Measurements from ENCODE around the gene PARD6G.

PARD6G gene

DNA sequence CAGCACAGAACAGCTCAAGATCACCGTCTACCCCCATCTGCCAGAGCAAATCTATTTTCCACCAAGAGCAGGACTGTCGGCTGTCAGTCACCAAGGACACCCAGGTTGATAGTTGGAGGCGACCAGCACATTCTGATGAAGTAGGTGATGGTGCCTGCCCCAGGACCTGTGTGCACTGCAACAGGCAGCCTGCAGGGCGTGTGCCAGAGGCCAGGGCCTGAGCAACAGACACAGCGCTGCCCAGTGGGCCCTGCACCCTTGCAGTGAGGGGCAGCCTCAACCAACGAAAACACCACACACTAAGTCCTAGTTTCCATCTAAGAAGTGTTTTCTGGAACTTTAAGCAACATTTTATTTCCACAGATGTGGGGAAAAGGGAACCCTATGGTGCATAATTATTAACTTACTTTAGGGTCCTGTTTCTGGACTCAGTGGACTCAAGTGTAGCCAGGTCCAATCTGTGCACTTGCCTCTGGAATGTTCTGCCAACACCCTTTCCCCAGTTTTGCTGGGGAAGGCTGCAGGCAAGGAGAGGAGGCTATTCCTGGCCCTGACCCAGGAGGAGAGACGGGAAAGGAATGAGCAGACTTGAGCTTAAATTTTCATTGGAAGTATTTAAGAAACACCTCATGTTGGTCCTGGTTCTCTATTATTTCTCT lies 76.8 kb downstream of the PARD6G start:
- DNase-seq = no peak

DNA sequence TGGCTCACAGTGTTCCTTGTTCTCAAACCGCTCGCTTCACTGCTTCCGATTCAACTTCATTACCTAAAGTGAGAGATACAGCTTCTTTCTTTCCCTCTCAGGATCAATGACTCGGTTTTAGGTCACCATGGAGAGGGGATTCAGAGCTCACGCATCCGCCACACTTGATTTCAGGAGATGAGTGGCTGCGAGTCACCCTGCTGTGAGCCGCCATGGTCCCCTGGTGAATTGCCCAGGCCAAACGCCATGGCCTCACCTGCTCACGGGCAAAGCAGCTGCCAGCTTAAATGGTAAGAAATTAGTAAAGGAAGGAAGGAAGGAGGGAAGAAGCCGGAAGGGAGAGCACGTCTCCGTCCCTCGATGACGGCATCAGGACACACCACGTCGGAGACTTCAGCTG lies 77.7 kb downstream of the PARD6G start:
- no peak for DNase-seq

DNA sequence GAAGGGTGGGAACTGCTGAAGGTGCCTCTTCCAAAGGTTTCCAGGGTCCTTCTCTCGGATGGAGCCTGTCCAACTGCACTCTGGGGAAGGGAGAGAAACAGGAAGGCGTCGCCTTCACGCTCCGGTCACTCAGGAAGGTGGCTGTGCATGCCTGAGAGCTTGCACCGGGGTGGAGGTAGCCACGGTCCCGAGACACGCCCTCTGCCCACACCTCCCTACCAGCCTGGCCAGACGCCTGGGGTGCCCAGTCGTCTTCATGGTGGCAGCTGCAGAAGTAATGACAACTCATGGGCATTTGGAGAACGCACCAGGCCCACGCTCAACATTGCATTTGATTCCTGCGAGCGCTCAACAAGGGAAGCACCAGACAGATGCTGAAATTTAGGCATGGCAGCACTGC lies 78.3 kb downstream of the PARD6G start:
- no peak for DNase-seq

DNA sequence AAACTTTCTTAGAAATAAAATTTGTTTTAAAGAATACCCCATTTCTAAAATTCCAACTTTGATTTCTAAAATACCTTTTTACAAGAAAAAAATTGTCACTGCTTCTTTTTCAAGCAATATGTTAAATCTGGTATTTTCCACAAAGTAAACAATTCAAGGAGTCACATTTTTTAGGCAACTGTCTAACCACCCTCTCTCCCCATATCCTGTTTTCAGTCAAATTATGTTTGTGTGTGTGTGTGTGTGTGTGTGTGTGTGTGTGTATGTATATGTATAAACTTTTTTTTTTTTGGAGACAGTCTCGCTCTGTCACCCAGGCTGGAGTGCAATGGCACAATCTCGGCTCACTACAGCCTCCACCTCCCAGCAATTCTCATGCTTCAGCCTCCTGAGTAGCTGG lies 79.0 kb downstream of the PARD6G start:
- no peak for DNase-seq

DNA sequence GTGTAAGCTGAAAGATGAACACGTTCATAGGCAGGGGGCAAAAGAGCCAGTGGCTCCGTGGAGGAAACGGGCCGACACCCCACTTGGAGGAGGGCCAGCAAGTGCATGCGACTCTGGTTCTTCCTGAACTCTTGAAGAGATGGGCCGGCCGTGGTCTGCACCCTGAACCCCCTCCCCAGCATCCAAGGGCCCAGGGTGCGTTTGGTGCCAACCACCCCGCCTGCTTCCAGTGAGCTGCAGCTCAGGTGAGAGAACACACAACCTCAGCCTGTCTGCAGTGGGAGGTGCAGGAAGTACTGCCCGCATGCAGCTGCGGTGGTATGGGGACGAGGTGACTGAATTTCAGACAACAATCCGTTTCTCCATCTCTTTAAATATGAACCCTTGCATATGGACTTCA lies 79.4 kb downstream of the PARD6G start:
- no peak for DNase-seq

DNA sequence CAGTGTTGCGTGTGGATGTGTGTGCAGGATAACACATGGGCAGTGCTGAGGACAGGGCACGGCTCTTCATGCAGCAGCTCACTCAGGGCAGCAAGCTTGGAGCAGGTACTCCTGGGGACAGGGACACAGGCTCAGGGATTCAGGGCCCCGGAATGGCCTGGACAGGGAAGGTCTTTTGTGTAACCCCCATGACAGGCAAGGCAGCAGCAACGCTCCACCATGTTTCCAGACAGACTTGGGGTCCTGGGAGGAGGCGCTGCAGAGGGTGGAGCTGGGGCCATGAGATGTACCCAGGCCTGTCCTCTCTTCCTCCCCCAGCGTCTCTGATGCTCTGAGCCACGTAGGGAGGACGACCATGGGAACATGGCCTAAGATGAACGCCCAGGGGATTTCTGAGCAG lies 80.0 kb downstream of the PARD6G start:
- no peak for DNase-seq

DNA sequence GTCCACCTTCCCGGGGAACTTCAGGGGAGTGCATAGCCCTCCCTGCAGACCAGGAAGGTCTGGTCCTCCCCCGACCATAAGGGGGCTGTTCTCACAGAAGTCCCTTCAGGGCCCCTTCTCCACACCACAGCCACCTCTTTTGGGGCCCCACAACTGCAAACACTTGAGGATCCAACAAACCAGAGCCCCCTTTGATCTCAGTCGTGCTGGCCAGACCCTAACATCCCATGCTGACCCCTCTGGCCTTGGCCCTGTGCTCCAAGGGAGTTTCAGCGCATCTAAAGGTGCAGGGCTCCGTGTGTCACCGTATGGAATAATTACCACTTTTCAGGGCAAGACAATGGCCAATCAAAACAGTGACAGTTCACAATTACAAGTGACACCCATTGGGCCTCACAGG lies 80.6 kb downstream of the PARD6G start:
- no peak for DNase-seq

DNA sequence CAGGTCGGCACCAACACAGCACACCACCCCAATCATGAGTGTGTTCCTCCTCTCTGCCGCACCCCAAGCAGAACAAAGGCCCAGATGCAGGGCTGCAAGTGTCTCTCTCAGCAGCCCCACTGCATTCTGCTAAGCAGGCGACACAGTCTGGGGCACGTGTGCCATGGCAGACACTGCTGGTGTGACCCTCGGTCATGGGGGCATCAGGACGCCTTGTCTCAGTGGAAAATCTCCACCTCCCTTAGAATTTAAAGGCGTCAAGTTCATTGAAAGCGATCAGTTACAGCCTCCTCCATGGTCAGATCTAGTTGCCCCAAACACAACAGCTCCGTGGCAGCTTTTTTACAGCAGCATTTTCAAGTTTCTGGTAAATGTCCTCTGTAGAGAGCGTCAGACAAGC lies 81.1 kb downstream of the PARD6G start:
- DNase-seq = no peak

DNA sequence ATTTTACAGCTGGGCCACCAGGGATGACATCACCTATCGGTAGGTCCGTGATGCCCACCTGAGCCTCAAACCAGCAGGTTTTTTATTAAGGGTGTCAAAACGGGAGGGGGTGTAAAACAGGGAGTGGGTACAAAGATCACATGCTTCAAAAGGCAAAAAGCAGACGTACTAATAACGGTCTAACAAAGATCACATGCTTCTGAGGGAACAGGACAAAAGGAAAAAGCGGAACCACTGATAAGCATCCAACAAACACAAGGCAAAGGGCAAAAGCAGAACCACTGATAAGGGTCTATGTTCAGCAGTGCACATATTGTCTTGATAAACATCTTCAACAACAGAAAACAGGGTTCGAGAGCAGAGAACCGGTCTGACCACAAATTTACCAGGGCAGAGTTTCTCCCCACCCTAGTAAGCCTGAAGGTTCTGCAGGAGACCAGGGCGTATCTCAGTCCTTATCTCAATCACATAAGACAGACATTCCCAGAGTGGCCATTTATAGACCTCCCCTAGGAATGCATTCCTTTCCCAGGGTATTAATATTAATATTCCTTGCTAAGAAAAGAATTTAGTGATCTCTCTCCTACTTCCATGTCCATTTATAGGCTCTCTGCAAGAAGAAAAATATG lies 82.5 kb downstream of the PARD6G start:
- DNase-seq = peak; percentile 27

DNA sequence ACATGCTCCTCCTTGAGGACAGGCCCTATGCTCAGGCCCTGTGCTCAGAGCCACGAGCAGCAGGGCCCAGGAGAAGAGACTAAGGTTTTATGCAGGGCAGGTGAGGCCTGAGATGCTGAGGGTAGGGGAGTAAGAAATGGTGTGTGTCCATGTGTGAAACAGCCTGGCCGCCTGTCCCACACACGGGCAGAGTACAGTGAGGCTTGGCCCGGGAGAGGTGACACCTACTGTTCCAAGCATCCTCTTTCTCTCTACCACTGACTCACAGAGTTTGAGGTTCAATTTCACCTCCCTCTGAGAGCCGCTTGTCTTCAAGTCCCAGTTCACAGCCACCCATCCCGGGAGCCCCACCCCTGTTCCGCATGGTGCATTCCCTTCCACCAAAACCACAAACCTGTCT lies 84.1 kb downstream of the PARD6G start:
- no peak for DNase-seq

DNA sequence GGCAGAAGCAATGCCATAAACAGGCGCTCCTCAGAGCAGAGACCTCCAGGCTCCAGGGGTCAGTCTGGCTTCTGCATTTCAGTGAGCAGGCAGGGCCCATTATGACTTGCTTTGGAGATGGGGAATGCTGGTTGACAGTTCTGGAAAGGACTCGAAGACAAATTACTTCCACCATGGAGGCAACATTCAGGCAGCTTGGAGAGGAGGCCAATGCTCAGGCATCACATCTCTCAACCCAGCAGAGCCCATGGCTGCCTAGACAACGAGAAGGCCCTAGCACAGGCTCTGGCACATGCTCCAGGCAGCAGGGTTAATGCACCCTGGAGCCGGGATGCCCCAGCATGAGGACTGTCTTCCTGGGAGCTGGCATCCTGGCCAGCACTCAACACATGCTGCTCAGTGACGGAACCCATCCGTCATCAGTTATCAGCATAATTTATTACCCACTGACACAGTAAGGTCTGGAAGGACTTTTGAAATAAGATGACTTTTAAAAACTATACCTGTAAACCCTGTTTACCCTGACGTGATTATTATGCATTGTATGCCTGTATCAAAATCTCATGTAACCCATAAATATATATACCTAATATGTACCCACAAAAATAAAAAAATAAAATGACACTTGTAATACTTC lies 85.4 kb downstream of the PARD6G start:
- DNase-seq = no peak

DNA sequence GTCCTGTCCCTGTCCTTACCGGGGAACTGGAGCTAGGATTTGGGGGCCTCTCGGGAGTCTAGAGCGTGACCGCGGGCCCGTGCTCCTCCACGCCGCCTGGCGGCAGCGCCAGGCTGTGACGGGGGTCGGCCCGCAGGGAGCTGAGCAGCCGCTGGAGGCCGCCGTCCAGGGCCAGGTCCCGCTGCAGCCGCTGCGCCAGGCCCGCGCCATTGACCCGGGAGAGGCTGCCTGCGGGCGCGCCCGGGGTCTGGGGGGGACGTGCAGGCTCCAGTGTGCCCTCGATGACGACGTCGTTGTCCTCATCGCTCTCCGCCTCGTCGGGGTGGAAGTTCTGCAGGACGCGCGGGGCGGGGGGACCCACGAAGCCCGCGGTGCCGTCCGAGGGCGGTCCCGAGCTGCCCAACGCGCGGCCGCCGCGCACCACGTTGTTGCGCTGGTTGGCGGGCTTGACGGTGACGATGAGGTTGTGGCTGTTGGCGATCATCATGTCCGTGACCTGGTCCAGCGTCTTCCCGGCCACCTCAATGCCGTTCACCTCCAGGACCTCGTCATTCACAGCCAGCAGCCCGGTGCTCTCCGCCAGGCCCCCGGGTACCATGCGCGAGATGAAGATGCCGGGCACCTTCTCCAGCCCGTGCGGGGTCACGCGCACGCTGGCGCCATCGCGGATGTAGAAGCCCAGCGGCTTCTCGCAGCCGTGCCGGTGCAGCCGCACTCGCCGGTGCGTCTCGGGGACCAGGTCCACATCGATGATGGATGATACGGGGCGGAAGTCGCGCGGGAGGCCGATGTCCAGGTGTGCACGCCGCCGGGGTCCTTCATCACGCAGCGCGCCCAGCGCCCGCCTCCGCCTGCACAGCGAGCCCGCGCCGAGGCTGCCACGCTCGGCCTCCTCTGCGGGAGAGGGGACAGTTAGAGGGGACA lies 87.3 kb downstream of the PARD6G start:
- DNase-seq = no peak

DNA sequence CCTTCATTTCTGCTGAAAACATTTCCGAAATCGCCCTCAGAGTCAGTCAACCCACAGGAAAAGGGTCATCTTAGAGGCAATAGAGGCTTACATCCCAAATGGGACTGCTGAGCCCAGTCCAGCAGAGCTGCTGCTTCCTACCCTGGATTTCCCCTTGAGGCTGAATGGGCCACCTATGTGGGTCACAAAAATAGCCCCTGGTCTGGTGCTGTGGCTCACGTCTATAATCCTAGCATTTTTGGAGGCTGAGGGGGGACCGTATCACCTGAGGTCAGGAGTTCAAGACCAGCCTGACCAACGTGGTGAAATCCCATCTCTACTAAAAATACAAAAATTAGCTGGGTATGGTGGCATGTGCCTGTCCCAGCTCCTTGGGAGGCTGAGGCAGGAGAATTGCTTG lies 88.9 kb downstream of the PARD6G start:
- no peak for DNase-seq

DNA sequence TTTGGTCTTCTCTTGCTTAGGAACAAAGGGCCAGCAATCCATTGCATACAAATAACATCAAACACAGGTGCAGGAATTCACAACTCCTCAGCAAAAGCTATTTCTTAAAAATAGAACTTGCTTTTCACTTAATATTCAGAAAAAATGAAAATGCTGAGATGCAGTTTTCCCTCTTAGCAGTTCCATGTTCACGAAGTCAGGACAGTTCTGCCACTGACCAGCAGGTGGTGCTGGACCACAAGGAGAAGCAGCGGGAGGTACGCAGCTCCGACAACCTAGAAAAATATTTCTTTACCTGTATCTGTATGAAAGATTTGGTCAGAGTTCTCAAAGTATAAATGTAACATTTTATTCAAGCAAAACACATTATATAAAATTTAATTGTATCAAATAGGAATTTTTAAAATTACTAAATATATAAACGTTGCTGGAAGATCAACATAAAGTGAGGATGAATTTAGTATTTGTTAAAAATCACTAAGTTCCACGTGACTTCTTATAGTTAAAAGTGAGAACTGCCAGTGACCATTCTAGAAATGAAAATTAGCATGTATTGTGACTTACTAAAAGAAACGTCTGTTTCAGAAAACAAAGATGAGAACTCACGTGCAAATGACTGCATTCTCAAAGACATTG lies 89.5 kb downstream of the PARD6G start:
- peak; percentile 93 for DNase-seq

DNA sequence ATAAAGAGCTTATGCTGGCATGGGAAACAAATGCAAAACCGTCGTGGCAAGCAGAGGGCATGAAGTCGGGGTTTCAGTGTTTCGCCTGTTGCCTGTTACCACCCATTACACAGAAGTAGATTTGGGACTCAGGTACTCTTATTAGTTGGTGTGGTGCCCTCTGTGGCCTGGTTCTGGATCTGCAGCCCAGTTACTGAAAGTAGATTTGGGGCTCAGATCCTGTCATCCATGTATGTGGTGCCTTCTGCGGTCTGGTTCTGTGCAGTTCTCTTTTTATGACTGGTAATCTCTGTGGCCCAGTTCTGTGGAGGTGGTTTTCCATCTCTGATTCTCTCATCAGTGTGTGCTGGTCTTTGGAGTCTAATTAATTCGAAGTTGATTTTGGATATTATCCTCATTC lies 93.0 kb downstream of the PARD6G start:
- peak; percentile 55 for DNase-seq

DNA sequence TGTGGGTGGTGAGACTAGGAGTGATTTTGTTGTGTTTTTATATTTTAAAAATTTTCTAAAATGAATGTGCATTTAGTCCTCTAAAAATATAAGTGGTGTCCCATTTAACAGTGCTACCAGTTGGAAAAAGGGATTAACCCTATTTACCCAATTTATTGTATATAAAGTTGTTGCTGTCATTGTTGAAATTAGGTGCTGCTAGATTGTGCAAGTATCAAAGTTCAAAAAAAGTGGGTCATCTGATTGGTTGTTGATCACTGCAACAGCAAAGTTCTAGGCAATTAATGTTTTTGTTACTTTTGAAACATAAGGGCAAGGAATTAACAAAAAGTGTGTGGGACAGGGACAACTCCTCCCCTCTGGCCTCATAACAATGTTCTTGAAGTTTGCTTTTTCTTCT lies 97.6 kb downstream of the PARD6G start:
- DNase-seq = no peak

DNA sequence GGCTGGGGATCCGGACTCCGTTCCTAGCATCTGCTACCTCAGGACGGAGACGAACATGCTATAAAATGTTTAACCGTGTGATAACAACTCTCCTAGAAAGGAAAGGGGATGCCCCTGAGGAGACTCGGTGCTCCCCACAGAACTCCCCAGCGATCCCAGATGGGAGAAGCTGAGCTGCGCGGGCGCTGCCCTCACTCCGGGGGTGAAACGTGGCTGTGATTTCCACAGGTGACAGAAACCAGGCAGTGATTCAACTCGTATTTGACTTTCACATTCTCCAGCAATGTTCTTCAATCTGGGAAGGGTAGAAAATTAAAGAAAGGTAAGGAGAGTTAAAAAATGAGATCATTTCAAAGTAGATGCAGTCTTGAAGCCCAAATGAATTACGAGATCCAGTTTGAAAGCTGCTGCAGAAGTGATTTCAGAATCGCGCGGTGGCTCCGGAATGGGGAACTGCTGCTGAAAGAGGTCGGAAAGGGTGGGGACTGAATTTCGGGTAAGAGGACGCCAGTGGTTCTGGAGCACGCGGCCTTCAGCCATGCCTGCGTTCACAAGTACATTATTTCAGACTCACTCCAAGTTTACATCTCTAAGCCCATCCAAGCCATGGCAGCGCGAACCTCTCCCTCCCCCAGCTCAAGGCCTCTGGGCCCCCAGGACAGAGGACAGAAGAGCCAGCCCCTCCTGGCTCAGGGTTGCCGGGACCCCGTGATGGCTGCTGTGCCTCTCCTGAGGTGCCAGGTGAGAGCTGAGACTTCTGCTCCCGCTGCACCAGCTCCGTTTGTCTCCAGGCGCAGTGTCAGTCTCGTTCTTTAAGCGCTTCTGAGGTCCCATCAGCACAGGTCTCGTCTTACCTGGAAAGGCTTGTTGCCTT lies 98.8 kb downstream of the PARD6G start:
- peak; percentile 54 for DNase-seq

DNA sequence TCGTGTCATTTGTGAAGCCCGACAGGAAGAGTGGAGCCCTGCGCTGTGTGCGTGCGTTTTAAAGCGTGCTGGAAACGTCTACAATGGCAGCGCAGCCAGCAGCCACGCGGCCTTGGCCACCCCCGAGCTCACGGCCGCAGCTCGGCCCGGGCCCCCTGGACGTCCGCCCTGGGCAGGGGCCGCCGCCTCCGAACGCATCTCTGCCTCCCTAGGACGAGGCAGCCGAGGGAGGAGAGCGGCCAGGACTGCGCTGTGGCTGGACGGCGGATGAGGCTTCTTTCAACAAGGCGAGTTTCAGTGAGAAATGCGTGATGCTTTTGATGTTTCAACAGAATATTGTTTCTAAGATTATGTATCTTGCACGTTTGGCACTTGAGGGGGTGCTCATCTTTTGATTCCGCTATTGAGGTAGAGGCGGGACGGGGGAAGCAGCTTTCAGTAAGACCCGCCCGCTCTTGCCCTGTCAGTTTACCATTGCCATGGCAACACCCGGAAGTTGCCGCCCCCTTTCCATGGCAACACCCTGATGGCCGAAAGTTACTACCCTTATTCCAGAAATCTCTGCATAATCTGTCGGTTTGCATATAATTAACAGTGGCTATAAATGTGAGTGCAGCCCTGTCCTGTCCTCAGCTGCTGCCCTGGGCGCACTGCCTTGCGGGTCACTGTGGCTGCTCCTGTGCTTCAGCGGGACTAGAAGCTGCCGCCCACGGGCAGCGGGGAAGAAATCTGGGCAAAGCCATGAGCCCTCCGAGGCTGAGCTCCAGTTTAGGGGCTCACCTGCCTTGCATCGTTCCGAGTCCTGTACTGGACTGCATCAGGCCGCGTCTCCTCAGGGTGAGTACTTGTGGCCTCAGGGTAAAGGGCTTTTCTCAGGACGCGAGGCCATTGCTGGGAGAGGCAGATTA lies 99.6 kb downstream of the PARD6G start:
- DNase-seq = peak; percentile 93

DNA sequence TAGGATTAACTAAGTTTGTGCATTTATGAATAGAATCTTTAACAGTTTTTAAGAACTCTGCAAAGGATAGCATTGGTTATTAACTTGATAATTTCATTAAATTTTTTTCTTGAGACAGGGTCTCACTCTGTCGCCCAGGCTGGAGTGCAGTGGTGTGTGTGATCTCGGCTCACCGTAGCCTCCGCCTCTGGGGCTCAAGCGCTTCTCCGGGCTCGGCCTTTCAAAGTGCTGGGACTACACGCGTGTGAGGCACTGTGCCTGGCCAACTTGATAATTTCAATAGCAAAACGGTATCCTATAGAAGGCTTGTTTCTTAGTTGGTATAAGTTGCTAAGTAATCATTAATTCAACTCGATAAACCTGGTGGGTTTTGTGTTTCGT lies 100.3 kb downstream of the PARD6G start:
- peak; percentile 71 for DNase-seq

DNA sequence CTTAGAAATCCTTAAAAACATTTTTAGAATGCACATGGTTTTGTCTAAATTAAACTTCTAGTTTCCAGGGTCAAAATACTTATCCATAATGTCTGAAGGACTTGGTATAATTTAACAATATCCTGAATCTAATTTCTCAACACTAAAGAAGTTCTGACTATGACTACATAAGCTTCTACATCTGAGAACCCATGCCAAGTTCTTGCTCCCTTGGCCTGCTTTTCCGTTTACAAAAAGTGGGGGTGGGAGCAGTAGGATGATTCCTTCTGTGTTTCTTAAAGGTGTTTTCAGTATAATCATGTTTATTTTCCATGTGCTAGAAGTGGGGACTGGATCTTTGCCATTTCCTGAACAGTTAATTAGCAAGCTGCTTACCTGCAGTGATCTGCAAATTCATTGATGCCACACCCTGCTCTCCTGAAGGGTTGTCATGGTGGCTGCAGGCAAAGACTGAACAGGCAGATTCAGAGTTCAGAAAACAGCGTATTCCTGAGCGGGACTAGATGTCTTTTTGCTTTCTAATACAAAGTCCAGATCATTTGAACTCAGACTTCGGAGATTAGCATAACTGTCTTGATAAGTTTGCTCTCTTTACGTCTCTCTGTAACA lies 102.0 kb downstream of the PARD6G start:
- DNase-seq = no peak

Data from DMS53 (cell line).